CD4-positive, alpha-beta T cell (primary cell): ENCODE data around the gene ZNF816. TPM values are rescaled to one million over a fixed set of nuclear protein-coding genes. Genes with fewer than 3 reads are reported as not detected.

Experiments
- ATAC-seq: fragments of 200-7000 bp; cut with Tn5 transposase; one replicate; pipeline ENCODE4 v1.10.0; 2022; ENCODE audit warnings: mild to moderate bottlenecking; ENCODE audit not compliant: poor library complexity
- CTCF ChIA-PET: fragments of 350-600 bp; sonication (Branson Sonifier 250); formaldehyde crosslinking; loops from one replicate; lab custom pipeline; 2021; ENCODE audit warnings: antibody characterized with exemption, inconsistent platforms; lab: Charles Lee
- POLR2A ChIA-PET: fragments of 350-600 bp; sonication (Branson Sonifier 250); formaldehyde crosslinking; loops from one replicate; lab custom pipeline; 2021; ENCODE audit warnings: antibody characterized with exemption, inconsistent platforms; lab: Charles Lee
- DNase-seq, 14 experiments: peaks; one replicate each; pipeline ENCODE4 v3.0.0-alpha.2; 2013 to 2020; ENCODE audit warnings: mixed read lengths in 2 of 14
- H3K27ac ChIP-seq, 2 donors: one replicate each; pipeline versions ENCODE4 v1.5.1 to v1.7.0; 2013; ENCODE audit warnings: low read length in 2 of 2, low read depth in 1 of 2, mild to moderate bottlenecking in 1 of 2
- H3K27me3 ChIP-seq, 2 experiments: 1 replicate in 1 of 2; 2 replicates in 1 of 2; pipeline versions ENCODE4 v1.6.1 to v1.7.0; 2013; ENCODE audit warnings: low read length in 2 of 2, control low read depth in 1 of 2, mild to moderate bottlenecking in 1 of 2, moderate library complexity in 1 of 2; ENCODE audit not compliant: insufficient read depth in 2 of 2, control insufficient read depth in 1 of 2
- H3K36me3 ChIP-seq: one replicate; pipeline ENCODE4 v1.6.1; 2013; ENCODE audit warnings: low read length, control low read depth; ENCODE audit not compliant: insufficient read depth
- H3K4me1 ChIP-seq: one replicate; pipeline ENCODE4 v1.6.1; 2013; ENCODE audit warnings: low read length, control low read depth; ENCODE audit not compliant: insufficient read depth
- H3K4me3 ChIP-seq: one replicate; pipeline ENCODE4 v1.5.1; 2013; ENCODE audit warnings: mild to moderate bottlenecking, low read length, moderate library complexity
- H3K9me3 ChIP-seq, 2 experiments: 1 replicate in 1 of 2; 2 replicates in 1 of 2; pipeline versions ENCODE4 v1.6.1 to v1.7.0; 2013; ENCODE audit warnings: low read length in 2 of 2, mild to moderate bottlenecking in 2 of 2, control low read depth in 1 of 2, moderate library complexity in 1 of 2; ENCODE audit not compliant: control insufficient read depth in 1 of 2, insufficient read depth in 1 of 2
- H3K27ac Mint-ChIP-seq: one replicate; pipeline ENCODE4 v1.8.0; 2020; ENCODE audit warnings: mixed read lengths
- H3K27me3 Mint-ChIP-seq: one replicate; pipeline ENCODE4 v1.8.0; 2021; ENCODE audit warnings: mixed read lengths
- H3K36me3 Mint-ChIP-seq: one replicate; pipeline ENCODE4 v1.8.0; 2021; ENCODE audit warnings: low read depth, mixed read lengths
- H3K4me1 Mint-ChIP-seq: one replicate; pipeline ENCODE4 v1.8.0; 2021; ENCODE audit warnings: low read depth, mixed read lengths
- H3K4me3 Mint-ChIP-seq: one replicate; pipeline ENCODE4 v1.8.0; 2020; ENCODE audit warnings: mild to moderate bottlenecking, mixed read lengths
- H3K9me3 Mint-ChIP-seq: one replicate; pipeline ENCODE4 v1.8.0; 2020; ENCODE audit warnings: mixed read lengths
- intact Hi-C, 2 experiments: fragments of 100-400 bp; cut with DNase I in 1 of 2; cut with micrococcal nuclease in 1 of 2; formaldehyde crosslinking; loops; one replicate each; pipeline versions ENCODE4 v1.15.1 to v1.9.0; 2023 to 2025; cut with DNase I, micrococcal nuclease
- total RNA-seq, 174 experiments: library from RNA in 2 of 174; stranded (reverse) in 2 of 174; gene quantifications; one replicate each; pipeline ENCODE4 v1.2.3 and lab custom pipeline; 2021 to 2026
- TF ChIP-seq, protein P1 (sequence below): fragments of 200-600 bp; IDR thresholded peaks from one replicate; pipeline ENCODE4 v1.8.0; 2022; ENCODE audit warnings: antibody characterized with exemption, mild to moderate bottlenecking

The ZNF816 gene
- total RNA-seq, 2 experiments from 2014 or later = 3.6 to 5.5 TPM

DNA sequence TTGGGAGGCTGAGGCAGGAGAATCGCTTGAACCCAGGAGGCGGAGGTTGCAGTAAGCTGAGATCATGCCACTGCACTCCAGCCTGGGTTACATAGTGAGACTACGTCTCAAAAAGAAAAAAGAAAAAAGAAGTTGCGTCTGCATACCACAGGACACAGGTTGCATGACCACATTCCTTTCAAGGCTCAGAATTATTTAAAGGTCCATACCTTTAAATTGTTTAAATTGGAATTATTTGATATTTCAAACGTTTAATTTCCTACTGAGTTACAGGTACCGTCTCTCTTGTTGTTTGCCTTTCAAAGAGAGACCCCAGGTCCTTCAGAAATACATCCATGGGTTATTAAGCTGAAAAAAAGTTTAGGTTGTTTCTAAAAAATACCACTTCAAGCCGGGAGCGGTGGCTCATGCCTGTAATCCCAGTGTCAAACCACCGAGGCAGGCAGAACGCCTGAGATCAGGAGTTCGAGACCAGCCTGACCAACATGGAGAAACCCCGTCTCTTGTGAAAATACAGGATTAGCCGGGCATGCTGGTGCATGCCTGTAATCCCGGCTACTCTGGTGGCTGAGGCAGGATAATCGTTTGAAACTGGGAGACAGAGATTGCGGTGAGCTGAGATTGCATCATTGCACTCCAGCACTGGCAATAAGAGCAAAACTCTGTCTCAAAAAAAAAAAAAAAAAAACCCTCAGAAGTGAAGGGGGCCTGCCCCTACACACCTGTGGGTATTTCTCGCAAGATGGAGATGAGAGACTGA, 18.6 kb downstream of the ZNF816 start:
- H3K9me3 Mint-ChIP-seq = no peaks in the 10 kb centered on the region
- POLR2A ChIA-PET = interaction anchor here (1.8 kb wide), 1 partner anchor 19 kb away, joined by 5 read pairs; the partner anchor contains the start of gene ZNF816
- no peak for ATAC-seq
- H3K4me1 Mint-ChIP-seq = peaks cover 21% of the 10 kb centered on the region
- intact Hi-C loops = loop anchor here (2.0 to 10.0 kb wide), 5 partner anchors 21 to 391 kb away; partner anchors contain the start of genes ZNF160 (in 1 of the 2), ZNF320 (in 1 of the 2), ZNF600 (in 1 of the 2) and ZNF845 (in 1 of the 2)
- no peak overlapping the region for H3K27ac Mint-ChIP-seq
- DNase-seq = no peak
- H3K36me3 ChIP-seq = no peaks in the 10 kb centered on the region
- H3K4me3 ChIP-seq = no peak overlapping the region
- CTCF ChIA-PET = no interaction called here
- peaks cover 24% of the 10 kb centered on the region for H3K4me1 ChIP-seq
- H3K27ac ChIP-seq = no peak overlapping the region
- H3K9me3 ChIP-seq = peaks cover 27 to 74% of the 10 kb centered on the region in 2 experiments
- H3K27me3 Mint-ChIP-seq = no peaks in the 10 kb centered on the region
- no peak overlapping the region for H3K4me3 Mint-ChIP-seq
- TF ChIP-seq, protein P1, sequence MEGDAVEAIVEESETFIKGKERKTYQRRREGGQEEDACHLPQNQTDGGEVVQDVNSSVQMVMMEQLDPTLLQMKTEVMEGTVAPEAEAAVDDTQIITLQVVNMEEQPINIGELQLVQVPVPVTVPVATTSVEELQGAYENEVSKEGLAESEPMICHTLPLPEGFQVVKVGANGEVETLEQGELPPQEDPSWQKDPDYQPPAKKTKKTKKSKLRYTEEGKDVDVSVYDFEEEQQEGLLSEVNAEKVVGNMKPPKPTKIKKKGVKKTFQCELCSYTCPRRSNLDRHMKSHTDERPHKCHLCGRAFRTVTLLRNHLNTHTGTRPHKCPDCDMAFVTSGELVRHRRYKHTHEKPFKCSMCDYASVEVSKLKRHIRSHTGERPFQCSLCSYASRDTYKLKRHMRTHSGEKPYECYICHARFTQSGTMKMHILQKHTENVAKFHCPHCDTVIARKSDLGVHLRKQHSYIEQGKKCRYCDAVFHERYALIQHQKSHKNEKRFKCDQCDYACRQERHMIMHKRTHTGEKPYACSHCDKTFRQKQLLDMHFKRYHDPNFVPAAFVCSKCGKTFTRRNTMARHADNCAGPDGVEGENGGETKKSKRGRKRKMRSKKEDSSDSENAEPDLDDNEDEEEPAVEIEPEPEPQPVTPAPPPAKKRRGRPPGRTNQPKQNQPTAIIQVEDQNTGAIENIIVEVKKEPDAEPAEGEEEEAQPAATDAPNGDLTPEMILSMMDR = no peak
- no peaks in the 10 kb centered on the region for H3K27me3 ChIP-seq
- peaks cover 38% of the 10 kb centered on the region for H3K36me3 Mint-ChIP-seq

DNA sequence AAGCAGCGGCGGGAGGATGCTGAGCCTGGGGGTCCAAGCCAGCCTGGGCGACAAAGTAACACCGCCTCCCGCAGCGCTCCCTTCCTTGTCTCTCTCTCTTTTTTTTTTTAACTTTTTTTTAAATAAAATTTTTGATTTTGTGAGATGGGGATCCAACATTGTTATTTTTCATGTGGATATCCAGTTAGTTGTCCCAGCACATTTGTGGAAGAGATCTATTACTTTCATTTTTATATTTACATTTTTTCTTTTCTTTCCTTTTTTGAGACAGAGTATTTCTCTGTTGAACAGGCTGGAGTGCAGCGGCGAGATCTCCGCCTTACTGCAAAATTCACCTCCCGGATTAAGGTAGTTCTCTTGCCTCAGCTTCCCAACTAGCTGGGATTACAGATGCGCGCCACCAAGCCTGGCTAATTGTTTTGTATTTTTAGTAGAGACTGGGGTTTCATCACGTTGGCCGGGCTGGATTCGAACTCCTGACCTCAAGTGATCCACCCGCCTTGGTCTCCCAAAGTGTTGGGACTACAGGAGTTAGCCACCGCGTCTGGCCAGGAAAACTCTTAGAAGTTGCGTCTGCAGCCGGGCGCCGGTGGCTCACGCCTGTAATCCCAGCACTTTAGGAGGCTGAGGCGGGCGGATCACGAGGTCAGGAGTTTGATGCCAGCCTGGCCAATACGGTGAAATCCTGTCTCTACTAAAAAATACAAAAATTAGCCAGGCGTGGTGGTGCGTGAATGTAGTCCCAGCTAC, 19.4 kb downstream of the ZNF816 start:
- POLR2A ChIA-PET = interaction anchor here (1.8 kb wide), 1 partner anchor 19 kb away, joined by 5 read pairs; the partner anchor contains the start of gene ZNF816
- no peak for DNase-seq
- H3K4me1 Mint-ChIP-seq = peaks cover 28% of the 10 kb centered on the region
- Histone ChIP-seq H3K27ac (peak overlapping the region in 1 of 2 donors; percentile 35), H3K36me3 (no peaks in the 10 kb centered on the region), H3K9me3 (peaks cover 22 to 70% of the 10 kb centered on the region in 2 experiments), H3K4me1 (peaks cover 24% of the 10 kb centered on the region), H3K4me3 (peak overlapping the region; percentile 92), H3K27me3 (no peaks in the 10 kb centered on the region)
- H3K27me3 Mint-ChIP-seq = no peaks in the 10 kb centered on the region
- no peaks in the 10 kb centered on the region for H3K9me3 Mint-ChIP-seq
- peaks cover 45% of the 10 kb centered on the region for H3K36me3 Mint-ChIP-seq
- intact Hi-C loops = loop anchor here (2.0 to 10.0 kb wide), 5 partner anchors 21 to 391 kb away; partner anchors contain the start of genes ZNF160 (in 1 of the 2), ZNF320 (in 1 of the 2), ZNF600 (in 1 of the 2) and ZNF845 (in 1 of the 2)
- CTCF ChIA-PET = no interaction called here
- peak overlapping the region; percentile 91 for H3K27ac Mint-ChIP-seq
- no peak for ATAC-seq
- TF ChIP-seq, protein P1 = no peak
- peak overlapping the region; percentile 97 for H3K4me3 Mint-ChIP-seq

DNA sequence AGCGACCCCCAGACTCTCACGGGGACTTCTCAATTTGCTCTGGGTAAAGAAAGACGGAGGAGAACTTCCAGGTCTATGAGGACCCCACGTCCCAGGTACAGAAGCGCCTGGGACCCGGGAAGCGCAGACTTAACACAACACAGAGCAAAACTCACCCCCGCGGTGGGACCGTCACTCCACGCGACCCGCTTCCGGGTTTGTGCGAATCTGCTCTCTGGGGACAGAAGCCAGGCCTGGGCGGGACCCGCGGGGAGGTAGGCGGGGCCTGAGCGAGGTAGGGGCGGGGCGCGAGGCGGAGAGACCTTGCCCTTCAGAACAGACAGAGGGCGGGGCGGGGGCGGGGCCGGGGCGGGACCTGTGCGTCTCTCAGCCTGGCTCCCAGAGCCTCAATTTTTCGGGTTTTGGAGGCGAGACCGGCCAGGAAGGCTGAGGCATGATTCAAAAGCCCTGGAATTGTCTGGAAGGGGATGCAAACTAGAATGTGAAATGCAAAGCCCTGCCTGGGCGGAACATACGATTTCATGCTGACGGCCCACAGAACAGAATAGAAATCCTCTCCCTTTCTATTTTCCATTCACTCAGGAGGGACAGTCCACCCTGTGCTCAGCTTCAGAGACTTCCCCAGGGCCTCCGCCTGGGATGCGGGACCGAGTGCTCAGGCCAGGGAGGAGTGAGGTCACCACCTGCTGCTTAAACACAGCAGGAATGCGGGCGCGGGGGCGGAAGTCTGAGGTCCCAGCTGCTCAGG, 20.1 kb downstream of the ZNF816 start:
- DNase-seq (peak; percentile 89 to 97 (median 94)), ATAC-seq (peak; percentile 99)
- Mint-ChIP-seq H3K9me3 (no peaks in the 10 kb centered on the region), H3K27ac (peak overlapping the region; percentile 91), H3K27me3 (no peaks in the 10 kb centered on the region), H3K36me3 (peaks cover 45% of the 10 kb centered on the region), H3K4me1 (peaks cover 29% of the 10 kb centered on the region), H3K4me3 (peak overlapping the region; percentile 97)
- ChIA-PET CTCF (no interaction called here), POLR2A (interaction anchor here (1.8 kb wide), 1 partner anchor 20 kb away, joined by 5 read pairs; the partner anchor contains the start of gene ZNF816)
- TF ChIP-seq, protein P1 = no peak
- H3K36me3 ChIP-seq = no peaks in the 10 kb centered on the region
- peak overlapping the region; percentile 35 to 78 for H3K27ac ChIP-seq
- intact Hi-C loops = loop anchor here (1.0 to 10.0 kb wide), 8 partner anchors 19 to 392 kb away; partner anchors contain the start of genes ZNF816 (in 2 of the 2), ZNF888 (in 2 of the 2), ZNF160 (in 1 of the 2) and ZNF320 (in 1 of the 2)
- H3K4me1 ChIP-seq = peaks cover 24% of the 10 kb centered on the region
- no peaks in the 10 kb centered on the region for H3K27me3 ChIP-seq
- peaks cover 16 to 68% of the 10 kb centered on the region in 2 experiments for H3K9me3 ChIP-seq
- peak overlapping the region; percentile 92 for H3K4me3 ChIP-seq
